ENCODE results near the gene MIXL1.
A peak's percentile ranks its signal among the peaks of the same experiment; 100 is the strongest.
"Not testable (repeated sequence)": the region's sequence is repeated elsewhere in the genome, so short reads cannot be mapped to it uniquely, and the experiment has no call there.

Gene MIXL1

DNA sequence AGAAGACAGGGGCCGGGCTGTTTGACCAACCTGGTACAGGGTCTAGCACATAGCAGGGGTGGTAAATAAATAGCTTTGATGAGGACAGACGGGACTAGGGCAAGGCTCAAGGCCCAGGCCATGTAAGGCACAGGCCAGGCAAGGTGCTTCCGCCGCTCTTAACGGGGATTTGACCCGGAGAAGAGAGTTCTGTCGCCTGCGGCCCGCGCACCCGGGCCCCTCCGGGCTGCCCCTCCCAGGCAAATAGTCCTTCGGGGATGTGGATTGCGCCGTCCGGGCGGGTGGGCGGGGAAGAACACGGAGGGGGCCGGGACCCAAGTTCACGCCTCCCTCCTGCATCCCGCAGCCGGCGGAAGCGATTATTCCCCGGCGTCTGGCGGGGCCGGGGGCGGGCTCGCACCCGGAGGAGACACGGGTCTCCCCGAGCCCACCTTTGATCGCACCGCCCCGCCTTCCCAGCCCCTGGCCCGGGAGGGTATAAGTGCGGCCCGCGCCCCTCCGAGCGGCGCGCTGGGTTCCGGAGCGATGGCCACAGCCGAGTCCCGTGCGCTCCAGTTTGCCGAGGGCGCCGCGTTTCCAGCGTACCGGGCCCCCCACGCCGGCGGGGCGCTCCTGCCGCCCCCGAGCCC lies at the start of gene MIXL1:
MIXL1 (plus strand) TSS at position 508 of the 629 bp plus-strand sequence; CDS start at position 526, 18 bp downstream.
- no peak for DNase-seq

- DNase-seq = no peak
Observed at GRCh38 chr1:226176870-226177269, 46.6 kb upstream of the MIXL1 start.

GRCh38 chr1:226181996-226182714 lies 41.3 kb upstream of the MIXL1 start:
- DNase-seq = no peak

DNA sequence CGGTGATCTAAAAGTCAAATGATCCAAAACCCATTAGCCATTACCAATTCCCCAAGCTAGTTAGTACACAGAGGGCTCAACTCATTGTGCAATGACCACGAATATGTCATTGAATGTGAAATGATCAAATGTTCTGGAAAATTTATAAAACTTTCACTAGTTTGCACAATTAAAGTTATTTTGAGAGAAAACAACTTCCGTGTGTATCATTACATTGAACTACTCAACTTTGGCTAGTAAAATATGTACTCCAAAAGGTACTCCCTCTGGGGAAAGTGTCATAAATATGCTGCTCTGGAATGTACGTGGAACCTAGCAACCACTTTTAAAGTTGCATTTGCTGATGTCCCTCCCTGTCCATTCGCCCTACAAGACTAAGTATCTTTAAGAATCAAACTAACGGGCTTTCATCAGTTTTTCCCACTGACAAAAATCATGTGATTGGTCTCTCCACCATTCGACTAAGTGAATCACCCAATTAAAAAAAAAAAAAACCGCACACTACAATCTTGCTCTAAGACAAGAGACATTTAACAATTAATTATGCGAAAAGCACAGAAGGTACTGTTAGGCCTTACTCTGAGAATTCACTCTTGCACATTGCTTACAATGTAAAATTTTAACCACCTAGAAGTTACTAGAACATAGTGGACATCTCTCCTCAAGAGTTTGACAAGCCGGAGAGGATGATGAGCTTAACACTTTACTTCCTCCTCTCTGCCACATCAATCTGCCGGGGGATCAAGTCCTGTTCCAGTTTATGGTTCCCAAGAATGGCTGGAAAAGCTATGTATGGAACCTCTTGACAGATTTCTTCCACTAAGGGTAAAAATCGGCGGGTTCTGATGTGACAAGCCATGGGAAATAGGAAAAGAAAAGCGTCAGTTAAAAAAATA lies 38.1 kb upstream of the MIXL1 start:
- no peak for DNase-seq

DNA sequence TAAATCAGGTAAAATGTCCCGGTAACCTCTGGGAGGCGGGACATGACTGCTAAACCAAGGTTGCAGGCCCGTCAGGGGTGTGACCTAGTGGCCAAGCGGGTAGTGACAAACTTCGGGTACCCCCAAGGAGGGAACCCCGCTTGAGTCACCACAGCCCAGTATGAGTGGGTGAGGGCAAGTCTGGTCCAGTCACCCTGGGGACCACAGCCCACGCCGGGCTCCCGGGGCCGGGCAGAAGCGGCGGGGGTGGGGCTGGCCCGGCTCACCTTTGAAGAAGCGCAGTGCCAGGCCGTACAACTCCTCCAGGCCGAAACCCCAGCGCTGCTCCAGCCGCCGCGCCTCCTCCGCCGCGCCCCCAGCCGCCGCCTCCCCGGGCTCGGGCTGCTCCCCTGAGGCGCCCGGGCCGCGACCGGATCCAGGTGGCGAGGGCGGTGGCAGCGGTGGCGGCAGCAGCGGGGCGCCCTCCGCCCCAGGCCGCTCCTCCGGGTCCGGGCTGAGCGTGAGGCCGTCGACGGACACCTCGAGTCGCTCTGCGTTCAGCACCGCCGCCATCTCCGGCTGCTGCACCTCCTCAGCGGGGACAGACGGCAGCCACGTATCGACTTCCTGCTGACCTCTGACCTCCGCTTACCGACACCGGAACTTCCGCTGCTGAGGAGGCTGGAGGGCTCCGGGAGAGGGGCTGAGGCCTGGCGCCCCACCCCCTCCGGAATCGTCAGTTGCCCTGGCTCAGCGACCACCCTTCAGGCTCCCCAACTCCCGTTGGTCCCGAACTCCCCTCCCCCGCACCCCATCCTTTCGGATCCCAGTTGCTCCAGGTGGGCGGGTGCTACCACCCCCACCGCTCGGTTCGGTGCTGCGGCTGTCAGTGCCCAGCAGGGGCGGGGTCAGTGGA lies 37.1 kb upstream of the MIXL1 start, which contains the start of gene ACBD3:
ACBD3 (minus strand) TSS at position 618 of the 895 bp plus-strand sequence; CDS start at position 552, 66 bp downstream.
- peak; percentile 85 for DNase-seq

- DNase-seq = no peak
Observed at GRCh38 chr1:226187019-226187322, 36.5 kb upstream of the MIXL1 start.

GRCh38 chr1:226187380-226187779 lies 36.1 kb upstream of the MIXL1 start:
- no peak for DNase-seq

GRCh38 chr1:226195144-226195543 lies 28.3 kb upstream of the MIXL1 start:
- no peak for DNase-seq

DNA sequence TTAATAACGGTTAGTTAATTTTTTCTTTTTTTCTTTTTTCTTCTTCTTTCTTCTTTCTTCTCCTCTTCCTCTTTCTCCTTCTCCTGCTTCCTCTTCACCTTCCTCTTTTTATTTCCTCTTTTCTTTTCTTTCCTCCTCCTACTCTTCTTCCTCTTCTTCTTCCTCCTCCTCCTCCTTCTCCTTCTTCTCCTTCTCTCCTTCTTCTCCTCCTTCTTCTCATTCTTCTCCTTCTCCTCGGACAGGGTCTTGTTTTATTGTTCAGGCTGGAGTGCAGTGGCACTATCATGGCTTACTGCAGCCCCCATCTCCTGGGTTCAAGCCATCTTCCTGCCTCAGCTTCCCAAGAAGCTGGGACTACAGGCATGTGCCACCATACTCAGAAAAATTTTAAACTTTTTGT lies 23.5 kb upstream of the MIXL1 start:
- no peak for DNase-seq

DNA sequence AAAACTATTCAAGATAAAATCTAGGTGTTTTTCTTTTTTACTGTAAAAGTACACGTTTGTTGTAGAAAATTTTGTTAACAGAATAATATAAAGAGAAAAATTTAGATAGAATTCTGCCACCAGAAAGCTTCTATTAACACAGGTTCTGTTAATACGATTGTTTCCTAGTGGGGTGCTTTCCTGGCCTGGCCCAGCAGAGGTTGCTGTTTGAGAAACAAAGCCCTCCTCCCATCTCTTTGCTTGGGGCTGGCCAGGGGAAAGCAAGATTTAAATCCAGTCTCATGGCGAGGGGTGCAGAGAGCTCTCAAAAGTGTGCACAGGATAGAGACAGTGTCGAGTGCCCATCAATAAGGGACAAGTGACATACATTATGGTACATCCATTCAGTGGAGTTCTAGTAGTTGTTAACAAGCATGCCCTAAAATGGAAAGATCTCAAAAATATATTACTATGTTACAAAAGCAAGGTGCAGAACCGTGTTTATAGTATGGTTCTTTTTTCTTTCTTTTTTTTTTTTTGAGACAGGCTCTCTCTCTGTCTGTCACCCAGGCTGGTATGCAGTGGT lies 22.4 kb upstream of the MIXL1 start:
- no peak for DNase-seq

DNA sequence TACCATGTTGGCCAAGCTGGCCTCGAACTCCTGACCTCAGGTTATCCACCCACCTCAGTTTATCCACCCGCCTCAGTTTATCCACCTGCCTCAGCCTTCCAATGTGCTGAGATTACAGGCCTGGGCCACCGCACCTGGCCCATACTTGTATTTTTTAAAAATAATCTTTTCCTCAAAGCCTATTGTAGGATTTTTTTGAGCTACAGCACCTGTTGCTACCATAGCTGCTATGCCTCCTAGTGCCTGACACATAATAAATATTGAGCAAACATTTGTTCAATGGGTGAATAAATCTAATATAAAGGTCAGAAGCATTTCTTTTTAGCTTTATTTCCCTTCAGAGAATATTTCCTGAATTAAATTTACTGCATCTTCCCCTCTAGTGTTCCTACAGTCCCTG lies 21.2 kb upstream of the MIXL1 start:
- no peak for DNase-seq

DNA sequence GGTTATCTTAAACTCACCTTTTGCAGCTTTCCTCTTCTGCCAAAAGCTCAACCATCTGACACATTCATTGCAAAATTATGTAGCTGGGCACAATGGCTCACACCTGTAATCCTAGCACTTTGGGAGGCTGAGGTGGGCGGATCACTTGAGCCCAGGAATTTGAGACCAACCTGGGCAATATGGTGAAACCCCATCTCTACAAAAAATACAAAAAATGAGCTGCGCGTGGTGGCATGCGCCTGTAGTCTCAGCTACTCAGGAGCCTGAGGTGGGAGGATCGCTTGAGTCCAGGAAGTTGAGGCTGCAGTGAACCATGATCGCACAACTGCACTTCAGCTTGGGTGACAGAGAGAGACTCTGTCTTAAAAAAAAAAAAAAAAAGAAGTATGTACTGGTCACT lies 20.8 kb upstream of the MIXL1 start:
- DNase-seq = not testable (repeated sequence)

GRCh38 chr1:226203240-226203639 lies 20.2 kb upstream of the MIXL1 start:
- no peak for DNase-seq

DNA sequence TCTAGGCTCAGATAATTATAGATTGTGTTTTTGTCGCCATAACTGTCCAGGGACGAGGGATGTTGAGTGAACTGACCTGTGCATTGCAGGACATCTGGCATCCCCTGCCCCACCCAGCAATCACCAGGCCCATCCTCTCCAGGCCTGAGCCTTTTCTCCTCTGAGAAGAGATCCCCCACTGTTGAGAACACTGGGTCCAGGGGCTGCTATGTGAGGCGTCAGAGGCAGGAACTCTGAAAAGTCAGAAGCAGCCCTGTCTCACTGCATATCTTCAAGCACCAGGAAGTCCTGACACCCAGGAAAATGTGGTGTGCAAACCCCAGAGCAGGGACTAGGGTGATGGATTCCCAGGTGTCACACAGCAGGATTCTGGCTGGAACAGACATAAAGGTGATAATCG lies 19.8 kb upstream of the MIXL1 start:
- no peak for DNase-seq

- no peak for DNase-seq
Observed at GRCh38 chr1:226204198-226204597, 19.3 kb upstream of the MIXL1 start.

- no peak for DNase-seq
Observed at GRCh38 chr1:226207048-226207447, 16.4 kb upstream of the MIXL1 start.

DNA sequence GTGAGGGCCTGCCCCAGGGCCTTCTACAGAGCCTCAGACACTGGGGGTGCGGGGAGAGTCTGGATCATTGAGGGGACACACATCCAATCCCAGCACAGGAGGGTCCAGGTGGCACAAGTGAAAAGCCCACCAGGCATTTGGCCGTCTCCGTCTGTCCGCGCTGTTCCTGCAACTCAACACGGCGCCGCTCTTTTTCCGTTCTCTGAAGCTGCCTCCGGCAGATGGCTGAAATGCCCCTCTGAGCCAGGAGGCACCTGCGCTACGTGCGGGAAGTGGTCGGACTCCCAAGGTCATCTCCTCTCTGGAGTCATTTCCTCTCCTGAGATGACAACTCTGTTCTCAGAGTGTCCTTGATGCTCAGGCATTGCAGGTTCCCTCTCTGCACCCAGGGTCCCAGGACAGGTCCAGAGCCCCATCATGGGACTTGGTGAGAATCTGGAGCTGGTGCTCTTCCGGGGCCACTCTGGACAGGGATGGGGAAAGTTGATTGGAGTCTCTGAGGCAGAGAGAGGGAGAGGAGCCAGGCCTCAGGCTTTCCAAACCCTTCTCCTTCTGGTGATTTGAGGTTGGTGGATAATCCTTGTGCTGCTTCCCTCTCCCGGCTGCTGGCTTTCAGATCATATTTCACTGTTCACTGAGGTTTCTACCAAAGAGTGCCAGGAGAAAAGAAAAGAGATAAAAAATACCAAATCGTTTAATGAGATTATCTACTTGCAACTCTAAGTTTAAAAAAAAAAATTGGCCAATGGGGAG lies 14.0 kb upstream of the MIXL1 start:
- DNase-seq = no peak

DNA sequence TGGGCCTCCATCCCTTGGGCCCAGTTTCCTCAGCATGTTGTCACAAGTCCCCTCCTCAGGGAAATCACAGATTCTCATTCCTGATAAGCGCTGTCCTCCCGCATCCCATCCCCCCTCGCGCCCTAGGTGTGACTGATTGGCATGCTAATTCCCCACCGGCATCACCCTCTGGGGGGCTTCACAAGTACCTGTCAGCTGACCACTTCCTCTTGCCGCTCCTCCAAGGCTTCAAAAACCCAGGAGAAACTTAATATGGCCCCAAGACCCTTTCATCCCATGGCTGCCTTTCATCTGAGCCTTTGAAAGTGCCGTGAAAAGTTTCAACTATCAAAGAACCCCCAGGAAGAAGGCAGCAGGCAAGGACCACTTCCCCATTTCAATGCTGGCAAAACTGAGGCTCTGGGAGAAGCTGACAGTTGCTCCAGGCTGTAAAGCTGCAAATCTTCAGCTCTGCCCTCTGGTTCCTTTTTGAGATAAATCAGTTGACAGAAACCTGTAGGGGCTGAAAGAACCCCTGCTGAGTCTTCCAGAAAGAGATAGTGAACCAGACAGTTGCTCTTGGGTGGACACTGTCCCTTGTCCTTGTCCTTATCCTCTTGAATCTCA lies 12.8 kb upstream of the MIXL1 start:
- no peak for DNase-seq

GRCh38 chr1:226211181-226211821 lies 12.2 kb upstream of the MIXL1 start:
- no peak for DNase-seq

DNA sequence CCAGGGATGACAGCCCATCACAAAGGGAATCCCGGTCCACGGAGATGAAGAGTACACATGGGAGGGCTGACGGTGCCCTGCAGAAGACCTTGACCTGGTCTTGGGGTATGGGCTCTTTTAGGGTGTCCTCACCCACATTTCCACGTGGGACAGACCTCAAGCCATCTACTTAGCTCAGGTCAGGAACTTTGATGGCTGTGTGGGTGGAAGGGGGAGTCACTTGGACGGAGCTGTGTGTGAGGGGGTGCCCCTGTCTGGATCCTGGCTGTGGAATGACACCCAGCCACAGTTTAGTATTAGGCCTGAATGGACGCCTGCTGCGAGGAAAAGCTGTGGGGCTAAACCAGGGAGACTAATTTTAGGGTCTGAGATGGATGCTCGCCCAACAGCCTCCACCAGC lies 10.9 kb upstream of the MIXL1 start:
- no peak for DNase-seq

DNA sequence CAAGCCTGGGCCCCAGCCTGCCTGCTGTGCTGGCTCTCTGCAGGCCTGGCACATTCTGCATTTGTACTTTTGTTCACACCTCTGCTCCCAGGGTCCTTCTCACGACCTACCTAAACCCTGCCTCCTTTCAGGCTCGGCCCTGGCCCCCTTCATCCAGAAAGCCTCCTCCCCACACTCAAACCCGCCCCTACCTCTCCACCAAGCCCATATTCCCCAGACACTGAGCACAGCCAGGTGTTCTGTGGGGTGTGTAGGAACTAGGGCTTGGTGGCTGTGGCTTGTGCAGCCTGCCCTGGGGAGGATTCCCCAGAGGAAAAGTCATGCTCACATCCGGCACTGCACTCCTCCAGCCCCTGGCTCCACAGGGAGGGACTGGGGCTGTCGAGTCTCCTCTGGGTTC lies 8.2 kb upstream of the MIXL1 start:
- no peak for DNase-seq
